ENCODE data around the gene ETHE1.

ETHE1 gene, protein sequence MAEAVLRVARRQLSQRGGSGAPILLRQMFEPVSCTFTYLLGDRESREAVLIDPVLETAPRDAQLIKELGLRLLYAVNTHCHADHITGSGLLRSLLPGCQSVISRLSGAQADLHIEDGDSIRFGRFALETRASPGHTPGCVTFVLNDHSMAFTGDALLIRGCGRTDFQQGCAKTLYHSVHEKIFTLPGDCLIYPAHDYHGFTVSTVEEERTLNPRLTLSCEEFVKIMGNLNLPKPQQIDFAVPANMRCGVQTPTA

GRCh38 chr19:43526884-43527859 lies at the start of gene ETHE1:
Gene ETHE1 (minus strand): TSS chr19:43527201. CDS start chr19:43527177, 24 bp downstream.
- peak; percentile 57 for DNase-seq

DNA sequence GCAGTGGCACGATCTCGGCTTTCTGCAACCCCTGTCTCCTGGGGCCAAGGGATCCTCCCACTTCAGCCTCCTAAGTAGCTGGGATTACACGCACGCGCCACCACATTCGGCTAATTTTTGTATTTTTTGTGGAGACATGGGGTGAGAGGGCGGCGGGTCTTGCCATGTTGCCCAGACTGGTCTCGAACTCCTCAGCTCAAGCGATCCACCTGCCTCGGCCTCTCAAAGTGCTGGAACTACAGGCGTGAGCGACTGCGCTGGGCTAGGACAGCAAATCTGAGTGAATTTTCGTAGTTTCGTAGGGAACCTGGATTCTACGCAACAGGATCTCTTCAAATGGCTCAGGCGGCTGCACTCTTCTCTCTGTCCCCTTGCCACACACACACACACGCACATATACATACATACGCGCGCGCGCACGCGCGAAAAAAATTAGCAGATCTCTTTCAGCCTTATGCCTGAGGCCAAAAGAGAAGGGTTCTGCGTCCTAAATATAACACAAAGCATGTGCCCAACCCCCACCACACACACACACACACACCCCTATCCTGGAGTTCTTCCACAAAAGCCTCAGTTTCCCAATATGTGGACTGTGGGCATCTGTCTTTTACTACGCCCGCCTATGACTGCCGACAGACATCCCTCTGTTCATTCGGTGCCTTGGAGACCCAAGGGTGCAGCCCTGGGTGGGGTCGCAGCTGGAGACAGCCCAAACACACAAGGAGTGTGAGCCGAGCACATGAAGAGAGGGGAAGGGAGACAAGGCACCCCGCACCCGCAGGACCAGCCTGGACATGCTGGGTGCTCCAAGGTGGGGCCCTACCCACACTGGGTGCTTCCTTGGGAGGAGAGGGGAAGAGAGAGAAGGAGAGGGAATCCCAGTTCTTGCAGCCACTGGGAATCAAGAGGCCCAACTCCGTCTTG lies 49.2 kb upstream of the ETHE1 start:
- no peak for DNase-seq

DNA sequence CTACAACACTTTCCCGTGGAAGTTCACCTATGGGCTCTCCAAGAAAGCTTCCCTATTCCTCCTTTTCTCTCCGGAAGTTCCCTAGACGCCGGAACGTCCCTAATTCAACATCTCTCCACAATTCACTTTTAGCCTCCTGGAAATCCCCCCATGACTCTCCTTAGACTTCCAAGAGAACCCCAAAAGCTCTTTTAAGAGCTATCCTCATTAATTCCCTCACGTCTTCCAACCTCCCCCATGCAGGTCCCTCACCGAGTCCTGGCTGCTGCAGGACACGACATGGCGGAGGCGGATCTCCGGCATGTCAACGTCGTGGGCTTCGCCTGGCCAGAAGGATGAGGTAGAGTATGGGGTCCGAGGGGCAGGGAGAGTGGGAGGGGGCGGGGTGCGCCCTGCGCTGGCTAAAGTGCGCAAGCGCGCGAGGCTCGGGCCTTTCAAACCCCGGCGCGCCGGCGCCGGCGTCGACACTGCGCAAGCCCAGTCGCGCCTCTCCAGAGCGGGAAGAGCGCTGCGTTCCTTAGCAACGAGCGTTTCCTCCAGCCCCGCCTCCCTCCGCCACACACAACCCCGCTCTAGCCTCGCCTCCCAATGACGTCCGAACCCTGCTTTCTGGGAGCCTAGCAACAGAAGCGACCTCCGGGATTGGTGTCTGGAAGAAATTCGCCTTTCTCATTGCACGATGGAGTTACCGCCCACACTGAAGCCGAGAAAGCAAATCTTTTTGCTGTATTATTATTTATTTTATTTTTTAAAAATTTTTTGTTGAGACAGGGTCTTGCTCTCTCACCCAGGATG lies 48.4 kb upstream of the ETHE1 start, which contains the start of the genes PINLYP and XRCC1:
TSS of gene PINLYP (plus strand) at position 646 of the 795 bp plus-strand sequence. CDS start 1,391 bp downstream, outside the sequence.
TSS of gene XRCC1 (minus strand) at position 372 of the 795 bp plus-strand sequence. CDS start at position 303, 69 bp downstream.
- peak; percentile 99 for DNase-seq

- DNase-seq, result no peak
Measured at GRCh38 chr19:43574424-43575155, 47.6 kb upstream of the ETHE1 start.

- peak; percentile 91 for DNase-seq
Measured at GRCh38 chr19:43572171-43572588, 45.2 kb upstream of the ETHE1 start.

GRCh38 chr19:43570174-43570791 lies 43.3 kb upstream of the ETHE1 start:
- DNase-seq, result peak; percentile 66

DNA sequence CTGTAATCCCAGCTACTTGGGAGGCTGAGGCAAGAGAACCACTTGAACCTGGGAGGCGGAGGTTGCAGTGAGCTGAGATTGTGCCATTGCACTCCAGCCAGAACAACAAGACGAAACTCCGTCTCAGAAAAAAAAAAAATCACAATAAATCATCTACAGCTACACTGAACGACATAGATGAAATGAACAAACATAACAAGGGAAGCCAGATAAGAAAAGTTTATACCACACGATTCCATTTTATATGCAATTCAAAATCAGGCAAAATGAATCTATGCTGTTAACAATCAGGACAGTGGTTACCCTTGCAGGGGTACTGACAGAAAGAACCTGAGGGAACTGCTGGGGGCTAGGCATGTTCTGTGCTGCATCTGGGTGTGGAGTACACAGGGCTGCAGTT lies 42.7 kb upstream of the ETHE1 start:
- no peak for DNase-seq

GRCh38 chr19:43564800-43565199 lies 37.8 kb upstream of the ETHE1 start:
- DNase-seq, result no peak

- no peak for DNase-seq
Measured at GRCh38 chr19:43563816-43564457, 36.9 kb upstream of the ETHE1 start.

- no peak for DNase-seq
Measured at GRCh38 chr19:43562698-43563241, 35.8 kb upstream of the ETHE1 start.

DNA sequence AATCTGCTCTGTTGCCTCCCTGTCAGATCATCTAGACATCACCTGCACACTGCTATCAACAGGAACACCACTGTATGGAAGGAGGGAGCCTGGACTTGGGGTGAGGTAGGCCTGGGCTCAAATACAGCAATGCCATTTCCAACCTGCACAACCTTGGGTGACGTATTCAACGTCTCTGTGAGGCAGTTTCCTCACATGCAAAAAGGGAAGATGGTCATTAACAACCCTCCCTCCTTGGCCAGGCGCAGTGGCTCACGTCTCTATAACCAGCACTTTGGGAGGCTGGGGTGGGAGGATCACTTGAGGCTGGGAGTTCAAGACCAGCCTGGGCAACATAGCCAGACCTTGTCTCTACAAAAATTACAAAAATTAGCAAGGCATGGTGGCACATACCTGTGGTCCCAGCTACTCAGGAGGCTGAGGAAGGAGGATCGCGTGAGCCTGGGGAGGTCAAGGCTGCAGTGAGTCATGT lies 35.3 kb upstream of the ETHE1 start:
- no peak for DNase-seq

- no peak for DNase-seq
Measured at GRCh38 chr19:43561139-43561970, 34.4 kb upstream of the ETHE1 start.

GRCh38 chr19:43560687-43561086 lies 33.7 kb upstream of the ETHE1 start:
- no peak for DNase-seq

DNA sequence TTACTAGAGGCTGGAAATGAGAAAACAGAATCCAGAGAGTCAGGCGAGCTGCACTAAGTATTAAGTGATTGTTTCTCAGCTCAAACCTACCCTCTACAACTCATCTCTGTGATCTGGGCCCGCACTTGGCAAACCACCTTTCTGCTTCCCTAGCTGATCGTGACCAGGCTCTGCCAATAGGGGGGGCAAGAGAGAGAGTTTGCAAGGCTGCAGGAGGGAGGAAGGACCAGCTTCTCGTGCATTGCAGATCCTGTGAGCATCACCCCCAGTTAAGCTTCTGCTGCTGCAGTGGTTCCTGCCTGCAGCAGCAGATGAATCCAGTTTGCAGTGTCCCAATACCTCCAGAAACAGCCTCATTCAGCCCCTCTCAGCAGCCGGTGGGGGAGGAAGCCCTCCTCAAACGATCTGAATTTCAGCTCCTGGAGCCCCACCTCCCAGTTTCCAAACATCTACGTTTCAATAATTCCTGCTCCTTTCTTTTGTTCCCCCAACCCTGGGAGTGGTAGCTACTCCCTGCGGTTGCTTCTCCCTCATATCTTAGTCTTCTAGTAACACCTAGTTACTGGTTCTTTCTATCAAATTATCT lies 28.3 kb upstream of the ETHE1 start:
- DNase-seq, result peak; percentile 64

GRCh38 chr19:43554317-43554895 lies 27.4 kb upstream of the ETHE1 start:
- no peak for DNase-seq

GRCh38 chr19:43553656-43554055 lies 26.7 kb upstream of the ETHE1 start:
- no peak for DNase-seq

- DNase-seq, result no peak
Measured at GRCh38 chr19:43552616-43553015, 25.6 kb upstream of the ETHE1 start.

DNA sequence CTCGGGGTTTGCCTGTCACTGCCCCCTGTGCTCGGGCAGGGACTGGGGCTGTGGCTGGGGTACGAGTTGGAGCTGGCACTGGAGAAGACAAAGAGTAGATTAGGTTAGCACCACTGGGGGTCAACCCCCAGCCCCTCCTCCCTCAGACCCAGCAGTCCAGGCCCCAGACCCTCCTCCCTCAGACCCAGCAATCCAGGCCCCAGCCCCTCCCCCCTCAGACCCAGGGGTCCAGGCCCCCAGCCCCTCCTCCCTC lies 25.1 kb upstream of the ETHE1 start:
- no peak for DNase-seq

Data from NCI-H748 treated with DMSO at 0.1 percent for 48 hours (cell line).